Neural cell (in vitro differentiated cells): ENCODE results near the gene KRTAP10-3.

Experiments
- SMC3 ChIP-seq: fragments of 450-650 bp; conservative IDR thresholded peaks from 2 replicates; pipeline ENCODE4 v1.6.1; 2014; ENCODE audit warnings: antibody characterized with exemption, mild to moderate bottlenecking, moderate library complexity; ENCODE audit not compliant: poor library complexity
- TF ChIP-seq, protein P1 (sequence below): fragments of 450-650 bp; IDR thresholded peaks from 2 replicates; pipeline ENCODE4 v1.5.1; 2014; ENCODE audit warnings: antibody characterized with exemption, mild to moderate bottlenecking, moderate library complexity; ENCODE audit not compliant: poor library complexity, severe bottlenecking

DNA sequence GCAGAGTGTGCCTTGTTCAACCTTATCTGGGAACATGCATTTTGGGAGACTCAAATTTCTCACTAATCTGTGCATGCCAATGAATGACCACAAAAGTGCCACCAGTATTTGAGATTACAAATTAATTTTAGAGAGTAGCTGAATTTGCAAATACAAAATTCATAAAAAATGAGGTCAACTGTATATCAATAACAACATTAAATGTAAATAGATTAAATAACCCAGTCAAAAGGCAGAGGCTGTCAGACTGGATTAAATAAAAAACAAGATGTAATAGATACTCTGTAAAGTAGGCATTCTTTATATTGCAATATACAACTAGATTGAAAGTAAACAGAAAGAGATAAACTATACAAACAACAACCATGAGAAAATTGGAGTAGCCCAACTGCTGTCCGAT is 5.5 kb upstream of the KRTAP10-3 start:
- TF ChIP-seq, protein P1, sequence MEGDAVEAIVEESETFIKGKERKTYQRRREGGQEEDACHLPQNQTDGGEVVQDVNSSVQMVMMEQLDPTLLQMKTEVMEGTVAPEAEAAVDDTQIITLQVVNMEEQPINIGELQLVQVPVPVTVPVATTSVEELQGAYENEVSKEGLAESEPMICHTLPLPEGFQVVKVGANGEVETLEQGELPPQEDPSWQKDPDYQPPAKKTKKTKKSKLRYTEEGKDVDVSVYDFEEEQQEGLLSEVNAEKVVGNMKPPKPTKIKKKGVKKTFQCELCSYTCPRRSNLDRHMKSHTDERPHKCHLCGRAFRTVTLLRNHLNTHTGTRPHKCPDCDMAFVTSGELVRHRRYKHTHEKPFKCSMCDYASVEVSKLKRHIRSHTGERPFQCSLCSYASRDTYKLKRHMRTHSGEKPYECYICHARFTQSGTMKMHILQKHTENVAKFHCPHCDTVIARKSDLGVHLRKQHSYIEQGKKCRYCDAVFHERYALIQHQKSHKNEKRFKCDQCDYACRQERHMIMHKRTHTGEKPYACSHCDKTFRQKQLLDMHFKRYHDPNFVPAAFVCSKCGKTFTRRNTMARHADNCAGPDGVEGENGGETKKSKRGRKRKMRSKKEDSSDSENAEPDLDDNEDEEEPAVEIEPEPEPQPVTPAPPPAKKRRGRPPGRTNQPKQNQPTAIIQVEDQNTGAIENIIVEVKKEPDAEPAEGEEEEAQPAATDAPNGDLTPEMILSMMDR = no peak
- no peak for TF ChIP-seq SMC3
